ENCODE data around the gene HS1BP3. TPM values are rescaled to one million over a fixed set of nuclear protein-coding genes. Genes with fewer than 3 reads are reported as not detected.
A peak's percentile ranks its signal among the peaks of the same experiment; 100 is the strongest.

Gene HS1BP3
- total and polyA plus RNA-seq, 12 donors: 23.7 to 50.1 (median 40.5) TPM

DNA sequence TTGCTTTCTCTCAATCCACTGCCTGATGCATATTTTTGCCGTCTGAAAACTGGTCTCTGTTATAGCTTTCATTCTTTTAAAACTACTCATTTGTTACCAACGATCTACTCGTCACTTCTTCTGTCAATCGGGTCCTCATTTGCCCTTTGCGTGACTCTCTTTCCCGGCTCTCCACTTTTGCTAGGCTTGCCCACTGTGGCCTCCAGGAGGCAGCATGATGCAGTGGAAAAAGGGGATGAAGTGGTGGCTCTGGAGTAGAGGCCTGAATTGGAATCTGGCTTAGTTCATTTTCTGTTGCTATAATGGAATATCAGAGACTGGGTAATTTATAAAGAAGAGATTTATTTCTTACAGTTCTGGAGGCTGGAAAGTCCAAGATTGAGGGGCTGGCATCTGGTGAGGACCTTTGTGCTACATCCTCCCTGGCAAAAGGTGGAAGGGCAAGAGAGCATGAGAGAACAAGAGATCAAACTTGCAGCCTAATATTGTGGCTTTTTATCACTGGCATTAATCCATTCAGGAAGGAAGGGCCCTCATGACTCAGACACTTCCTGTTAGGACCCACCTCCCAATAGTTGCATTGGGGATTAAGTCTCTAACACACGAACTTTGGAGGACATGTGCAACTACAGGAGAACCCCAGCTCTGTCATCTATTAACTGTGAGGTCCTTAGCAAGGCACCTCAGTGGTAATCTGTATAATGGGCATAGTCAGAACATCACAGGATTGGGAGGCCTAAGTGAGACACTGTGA lies 31.4 kb upstream of the HS1BP3 start:
- intact Hi-C loops (cut with DNase I): no loop called here
- WGBS, 4 donors: 78 to 86% (median 79%) methylated on average over 7 of the region's 7 CpGs
- no peaks in the 10 kb centered on the region for H3K9me3 ChIP-seq (replicated peaks in 1 of 3)
- H3K27ac ChIP-seq: no peak overlapping the region
- H3K4me3 ChIP-seq: no peak overlapping the region
- DNase-seq: no peak
- TF ChIP-seq, protein P1, sequence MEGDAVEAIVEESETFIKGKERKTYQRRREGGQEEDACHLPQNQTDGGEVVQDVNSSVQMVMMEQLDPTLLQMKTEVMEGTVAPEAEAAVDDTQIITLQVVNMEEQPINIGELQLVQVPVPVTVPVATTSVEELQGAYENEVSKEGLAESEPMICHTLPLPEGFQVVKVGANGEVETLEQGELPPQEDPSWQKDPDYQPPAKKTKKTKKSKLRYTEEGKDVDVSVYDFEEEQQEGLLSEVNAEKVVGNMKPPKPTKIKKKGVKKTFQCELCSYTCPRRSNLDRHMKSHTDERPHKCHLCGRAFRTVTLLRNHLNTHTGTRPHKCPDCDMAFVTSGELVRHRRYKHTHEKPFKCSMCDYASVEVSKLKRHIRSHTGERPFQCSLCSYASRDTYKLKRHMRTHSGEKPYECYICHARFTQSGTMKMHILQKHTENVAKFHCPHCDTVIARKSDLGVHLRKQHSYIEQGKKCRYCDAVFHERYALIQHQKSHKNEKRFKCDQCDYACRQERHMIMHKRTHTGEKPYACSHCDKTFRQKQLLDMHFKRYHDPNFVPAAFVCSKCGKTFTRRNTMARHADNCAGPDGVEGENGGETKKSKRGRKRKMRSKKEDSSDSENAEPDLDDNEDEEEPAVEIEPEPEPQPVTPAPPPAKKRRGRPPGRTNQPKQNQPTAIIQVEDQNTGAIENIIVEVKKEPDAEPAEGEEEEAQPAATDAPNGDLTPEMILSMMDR (IDR thresholded peaks at IDR 0.05): peak in 4 of 6 experiments; percentile 32 to 49 (median 39)
- no peak for TF ChIP-seq POLR2A (IDR thresholded peaks at IDR 0.05)
- no peaks in the 10 kb centered on the region for H3K27me3 ChIP-seq
- peaks cover 0 to 19% of the 10 kb centered on the region in 2 donors for H3K36me3 ChIP-seq (replicated peaks in 1 of 2)
- H3K4me1 ChIP-seq (replicated peaks in 1 of 2): no peaks in the 10 kb centered on the region

DNA sequence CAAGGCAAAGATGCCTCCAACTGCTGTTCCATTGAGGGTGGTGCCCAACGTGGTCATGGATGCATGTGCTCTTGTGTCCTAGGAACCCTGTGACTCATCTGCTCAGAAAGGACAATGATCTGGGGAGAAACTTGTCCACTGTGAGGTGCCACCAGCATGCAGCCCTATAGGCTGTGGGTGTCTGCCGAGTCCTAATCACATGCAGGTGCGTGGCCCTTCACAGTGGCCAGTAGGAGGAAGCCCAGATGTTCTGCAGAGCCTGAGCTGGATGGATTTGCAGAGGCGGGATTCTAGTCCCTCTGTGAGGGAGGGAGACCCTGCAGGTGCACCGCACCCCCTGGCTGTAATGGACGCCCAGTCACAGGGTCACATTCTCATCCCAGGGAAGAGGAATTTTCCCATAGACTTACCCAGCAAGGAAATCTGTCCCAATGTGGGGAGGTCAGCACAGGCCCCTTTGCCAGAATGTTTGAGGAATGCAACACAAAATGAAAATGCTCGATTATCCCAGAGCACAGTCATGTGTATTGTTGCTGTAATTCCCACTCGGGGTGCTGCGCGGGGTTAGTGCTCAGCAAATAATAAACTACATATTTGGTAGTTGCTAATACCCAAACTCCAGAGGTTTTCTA lies 30.0 kb upstream of the HS1BP3 start:
- Histone ChIP-seq H3K4me3 (no peak overlapping the region), H3K27me3 (no peaks in the 10 kb centered on the region), H3K4me1 (replicated peaks in 1 of 2) (no peaks in the 10 kb centered on the region), H3K9me3 (replicated peaks in 1 of 3) (no peaks in the 10 kb centered on the region), H3K36me3 (replicated peaks in 1 of 2) (peaks cover 0 to 11% of the 10 kb centered on the region in 2 donors), H3K27ac (no peak overlapping the region)
- no peak for TF ChIP-seq POLR2A (IDR thresholded peaks at IDR 0.05)
- TF ChIP-seq, protein P1 (IDR thresholded peaks at IDR 0.05): no peak
- intact Hi-C loops (cut with DNase I): no loop called here
- no peak for DNase-seq
- 86 to 91% (median 88%) methylated on average over 6 to 10 of the region's 10 CpGs for WGBS, 4 donors

DNA sequence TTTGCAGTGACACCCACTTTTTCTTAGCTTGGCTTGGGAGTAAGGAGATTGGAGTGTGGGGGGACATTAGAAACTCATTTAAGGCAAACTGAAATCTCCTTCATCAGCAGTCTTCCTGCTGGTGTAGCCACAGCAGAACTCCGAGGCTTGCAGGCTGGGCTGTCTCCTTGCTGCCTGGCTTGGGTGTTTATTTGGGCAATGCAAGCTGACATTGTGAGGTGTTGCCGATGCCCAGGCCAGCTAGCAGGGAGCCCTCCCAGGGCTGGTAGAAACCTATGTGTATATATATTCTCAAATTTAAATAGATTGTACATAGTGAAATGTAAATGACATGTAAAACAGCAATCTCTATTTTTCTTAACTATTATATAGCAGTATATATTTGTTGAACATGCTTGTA lies 27.9 kb upstream of the HS1BP3 start:
- H3K27ac ChIP-seq: no peak overlapping the region
- intact Hi-C loops (cut with DNase I): no loop called here
- H3K4me1 ChIP-seq (replicated peaks in 1 of 2): peaks cover 6 to 9% of the 10 kb centered on the region in 2 donors
- TF ChIP-seq, protein P1 (IDR thresholded peaks at IDR 0.05): no peak
- TF ChIP-seq POLR2A (IDR thresholded peaks at IDR 0.05): no peak
- H3K9me3 ChIP-seq (replicated peaks in 1 of 3): no peaks in the 10 kb centered on the region
- no peaks in the 10 kb centered on the region for H3K27me3 ChIP-seq
- H3K36me3 ChIP-seq (replicated peaks in 1 of 2): no peaks in the 10 kb centered on the region
- DNase-seq: no peak
- no peak overlapping the region for H3K4me3 ChIP-seq
- 75 to 100% (median 95%) methylated on average over 2 of the region's 2 CpGs for WGBS, 4 donors

DNA sequence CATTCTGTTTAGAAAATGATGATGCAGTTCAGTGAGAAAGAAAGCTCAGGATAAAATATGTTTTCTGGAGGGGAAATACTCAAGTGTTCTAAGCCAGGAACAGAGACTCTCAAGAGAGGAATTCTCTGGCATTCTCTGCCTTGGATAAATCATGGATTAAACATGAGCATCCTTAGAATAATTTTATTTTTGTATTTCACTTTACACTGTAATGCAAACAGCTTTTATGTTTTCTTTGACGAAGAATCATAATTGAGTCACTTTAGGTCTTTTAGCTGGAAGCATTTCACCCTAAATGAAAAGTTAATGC lies 27.1 kb upstream of the HS1BP3 start:
- Histone ChIP-seq H3K4me3 (no peak overlapping the region), H3K4me1 (replicated peaks in 1 of 2) (peaks cover 6 to 9% of the 10 kb centered on the region in 2 donors), H3K27me3 (no peaks in the 10 kb centered on the region), H3K9me3 (replicated peaks in 1 of 3) (no peaks in the 10 kb centered on the region), H3K36me3 (replicated peaks in 1 of 2) (no peaks in the 10 kb centered on the region), H3K27ac (no peak overlapping the region)
- WGBS, 4 donors: 78 to 87% (median 85%) methylated on average over 1 of the region's 1 CpG
- intact Hi-C loops (cut with DNase I): no loop called here
- TF ChIP-seq POLR2A (IDR thresholded peaks at IDR 0.05): no peak
- TF ChIP-seq, protein P1 (IDR thresholded peaks at IDR 0.05): no peak
- no peak for DNase-seq
